HG03196 (cell line): Measurements from ENCODE around the gene RMP24.

Experiments used
- ATAC-seq: cut with Tn5 transposase; IDR thresholded peaks from one replicate; pipeline ENCODE4 v1.9.1; 2021; ENCODE audit not compliant: unreplicated experiment

The RMP24 gene

DNA sequence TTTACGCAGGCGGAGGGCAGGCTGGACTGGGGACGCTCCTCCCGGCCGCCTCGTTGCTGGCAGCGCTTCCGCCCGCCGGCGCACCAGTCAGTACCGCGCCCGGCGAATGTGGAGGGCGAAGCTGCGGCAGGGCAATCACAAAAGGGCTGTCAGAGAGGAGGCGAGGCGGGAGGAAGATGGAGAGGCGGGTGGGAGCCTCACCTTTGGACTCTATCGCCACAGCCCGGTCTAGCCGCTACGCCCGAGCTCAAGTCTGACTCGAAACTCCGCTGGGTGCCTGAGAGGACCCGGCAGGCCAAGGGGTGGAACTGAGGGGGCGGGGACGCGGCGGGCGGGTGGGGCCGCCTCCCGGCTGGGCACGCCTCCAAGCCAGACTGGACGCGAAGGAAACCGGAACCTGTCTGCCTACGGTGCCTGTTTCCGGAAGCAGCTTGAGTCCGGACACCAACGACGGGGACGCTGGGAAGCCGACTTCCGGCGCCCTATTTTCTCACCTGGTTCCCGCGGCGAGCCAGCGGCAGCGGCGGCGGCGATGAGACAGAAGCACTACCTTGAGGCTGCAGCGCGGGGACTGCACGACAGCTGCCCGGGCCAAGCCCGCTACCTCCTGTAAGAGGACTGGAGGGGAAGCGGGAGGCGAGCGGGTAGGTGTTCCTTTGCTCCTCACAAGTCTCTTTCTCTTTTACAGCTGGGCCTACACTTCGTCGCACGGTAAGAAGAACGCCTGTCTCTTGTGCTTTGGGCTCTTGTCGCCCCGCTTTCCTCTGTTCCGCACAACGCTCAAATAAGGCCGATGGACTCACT, at the start of gene RMP24:
Gene RMP24 (plus strand): TSS at position 483 of the 804 bp plus-strand sequence.
- peak; percentile 88 for ATAC-seq

DNA sequence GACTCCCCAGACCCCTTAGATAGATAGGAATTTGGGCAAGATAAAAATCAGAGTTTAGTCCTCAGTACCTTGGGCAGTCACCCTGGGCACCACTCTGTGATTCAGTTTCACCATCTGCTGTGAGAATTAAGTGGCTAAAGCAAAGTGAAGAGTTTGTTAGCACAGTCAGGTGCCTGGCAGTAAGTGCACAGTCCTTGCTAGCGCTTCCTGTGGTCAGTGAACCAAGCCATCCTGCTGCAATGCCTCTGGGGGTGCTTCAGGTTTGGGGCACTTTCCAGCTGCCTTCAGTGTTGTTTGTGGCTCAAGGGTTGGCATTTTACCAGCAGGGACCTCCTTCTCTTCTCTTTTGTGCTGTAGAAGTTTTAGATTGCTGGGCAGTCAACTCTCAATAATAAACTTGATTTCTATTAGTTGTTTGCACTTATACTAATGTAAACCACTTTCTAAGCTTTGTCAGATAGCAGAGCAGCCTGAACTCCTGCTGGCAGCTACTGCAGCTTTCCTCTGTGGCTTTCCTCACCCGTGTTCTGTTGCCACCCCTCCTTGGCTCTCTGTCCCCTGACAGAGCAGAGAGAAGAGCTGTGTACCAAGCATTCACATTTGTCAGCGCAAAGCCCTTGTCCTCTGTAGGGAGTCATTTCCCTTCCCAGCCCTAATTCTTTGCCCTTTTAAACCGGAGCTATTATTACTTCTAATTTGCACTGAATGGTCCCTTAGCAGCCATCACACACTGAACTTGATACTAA, 48.4 kb upstream of the RMP24 start:
- no peak for ATAC-seq

DNA sequence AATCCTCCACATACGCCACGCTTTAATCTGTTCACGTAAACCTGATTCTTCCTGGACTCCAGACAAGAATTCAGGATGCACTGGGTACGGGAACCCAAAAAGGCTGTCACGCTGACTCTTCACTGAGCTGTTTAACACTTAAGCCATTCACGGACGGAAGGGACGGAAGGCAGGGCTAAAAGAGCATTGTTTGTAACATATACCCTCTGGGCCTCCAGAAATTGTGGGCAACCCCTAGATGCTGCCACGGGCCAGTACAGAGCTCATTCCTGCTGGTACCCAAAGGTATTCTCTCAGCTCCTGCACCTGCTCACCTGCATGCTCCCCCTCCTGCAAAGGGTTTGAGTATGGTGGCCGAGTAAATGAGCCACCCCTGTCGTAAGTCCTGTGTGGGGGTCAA, 45.6 kb upstream of the RMP24 start:
- ATAC-seq, result no peak

DNA sequence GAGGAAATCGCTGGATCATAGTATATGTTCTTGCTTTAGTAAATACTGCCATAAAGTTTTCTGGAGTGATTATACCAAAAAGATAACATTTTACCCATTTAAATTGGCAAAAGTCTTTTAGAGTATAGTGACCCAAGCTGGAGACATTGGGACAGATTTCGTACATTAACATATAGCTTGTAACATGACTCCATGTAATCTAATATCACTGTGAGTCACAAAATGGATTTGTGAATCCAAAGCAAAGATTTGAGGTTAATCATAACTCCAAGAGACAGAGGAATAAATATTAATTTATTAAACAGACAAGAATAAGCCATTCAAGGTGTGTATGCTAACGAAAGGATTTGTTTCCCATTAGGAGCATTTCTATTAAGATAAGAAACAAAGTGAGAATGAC, 45.0 kb upstream of the RMP24 start:
- ATAC-seq, result no peak

DNA sequence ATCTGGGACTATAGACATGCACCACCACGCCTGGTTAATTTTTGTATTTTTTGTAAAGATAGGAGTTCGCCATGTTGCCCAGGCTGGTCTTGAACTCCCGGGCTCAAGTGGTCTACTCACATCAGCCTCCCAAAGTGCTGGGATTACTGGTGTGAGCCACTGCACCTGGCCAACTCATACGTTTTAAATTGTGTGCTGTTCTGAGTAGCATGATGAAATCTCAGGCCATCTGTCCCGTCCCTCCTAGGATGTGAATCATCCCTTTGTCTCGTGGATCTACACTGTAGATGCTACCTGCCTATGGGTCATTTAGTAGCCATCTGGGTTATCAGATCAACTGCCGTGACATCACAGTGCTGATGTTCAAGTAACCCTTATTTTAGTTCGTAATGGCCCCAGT, 38.5 kb upstream of the RMP24 start:
- ATAC-seq, result no peak

DNA sequence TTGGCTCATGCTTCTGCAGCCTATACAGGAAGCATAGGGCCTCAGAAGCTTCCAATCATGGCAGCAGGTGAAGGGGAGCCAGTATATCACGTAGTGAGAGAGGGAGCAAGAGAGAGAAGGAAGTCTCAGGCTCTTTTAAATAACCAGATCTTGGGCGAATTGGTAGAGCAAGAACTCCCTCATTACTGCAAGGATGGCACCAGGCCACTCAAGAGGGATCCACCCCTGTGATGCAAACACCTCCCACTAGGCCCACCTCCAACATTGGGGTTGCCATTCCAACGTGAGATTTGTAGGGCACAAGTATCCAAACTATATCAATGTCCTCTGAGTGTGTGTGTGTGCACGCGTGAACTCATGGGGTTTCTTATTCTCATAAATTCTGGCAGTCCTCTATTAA, 37.6 kb upstream of the RMP24 start:
- ATAC-seq, result no peak

DNA sequence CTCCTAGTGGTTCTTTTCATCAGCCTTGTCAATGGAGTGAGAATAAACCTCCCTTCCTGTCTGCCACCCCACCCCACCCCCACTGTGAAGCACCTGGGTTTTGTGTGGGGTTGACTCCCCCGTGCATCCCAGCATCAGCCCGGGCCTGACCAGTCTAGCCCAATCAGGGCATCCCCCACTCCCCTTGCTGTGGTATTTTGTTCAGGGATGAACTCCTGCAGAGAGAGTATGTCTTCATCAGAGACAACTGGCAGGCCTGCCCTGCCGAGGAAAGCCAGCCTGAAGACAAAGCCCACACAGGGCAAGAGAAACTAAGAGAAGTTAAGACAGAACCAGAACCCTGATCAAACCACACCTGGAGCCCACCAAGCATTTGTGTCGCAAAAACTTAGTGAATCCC, 36.7 kb upstream of the RMP24 start:
- ATAC-seq, result no peak

DNA sequence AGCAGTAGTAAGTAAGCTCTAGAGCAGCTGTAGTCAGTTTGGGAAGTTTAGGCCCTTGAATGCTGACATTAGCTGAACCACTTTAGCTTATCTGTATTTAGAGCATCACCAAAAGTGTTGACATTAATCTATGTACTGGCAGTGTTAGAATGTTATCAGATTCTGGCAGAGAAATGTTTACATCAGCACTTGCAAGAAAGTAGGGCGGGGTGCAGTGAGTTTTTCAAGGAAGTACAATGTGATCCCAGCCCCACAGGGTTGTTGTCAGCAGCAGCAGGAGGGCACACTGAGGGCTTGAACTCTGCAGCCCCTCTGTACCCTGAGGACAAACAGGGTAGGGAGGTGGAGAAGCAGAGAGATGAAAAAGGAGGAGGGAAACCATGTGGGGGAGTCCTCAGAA, 35.5 kb upstream of the RMP24 start:
- ATAC-seq, result no peak

DNA sequence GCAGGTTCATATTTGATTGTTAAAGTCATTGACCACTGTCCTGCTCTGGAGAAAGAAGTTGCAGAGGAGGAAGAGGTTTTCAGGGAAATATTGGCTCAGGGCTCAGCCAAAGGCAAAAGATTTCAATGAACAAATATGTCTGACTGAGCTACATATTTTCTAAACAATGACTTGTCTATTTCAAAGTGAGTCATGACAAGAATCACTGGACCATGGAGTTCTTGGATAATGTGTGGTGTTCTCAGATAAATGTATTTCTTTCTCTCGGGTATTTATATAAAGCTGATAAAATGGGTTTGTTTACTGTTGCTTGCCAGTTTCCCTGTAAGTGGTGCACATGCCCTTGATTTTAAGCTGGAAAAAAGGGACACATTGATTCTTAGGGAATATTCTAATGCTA, 34.3 kb upstream of the RMP24 start:
- ATAC-seq, result no peak

DNA sequence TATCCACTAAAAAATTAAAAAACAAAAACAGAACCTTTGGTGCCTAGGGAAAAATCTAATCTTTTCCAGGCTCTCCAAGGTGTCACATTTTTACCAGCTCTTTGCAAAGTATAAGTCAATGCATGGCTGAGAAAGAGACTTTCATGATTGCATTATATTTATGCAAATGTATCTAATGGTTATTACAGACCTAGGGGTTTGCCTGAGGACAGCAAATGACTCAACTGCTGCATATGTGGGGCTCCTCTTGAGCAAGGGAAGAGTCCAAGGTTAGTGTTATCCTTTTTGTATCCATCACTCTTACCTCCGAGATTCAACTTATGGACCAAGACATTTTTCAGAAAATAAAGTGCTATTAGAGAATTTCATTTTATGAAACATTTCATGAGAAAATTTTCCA, 33.9 kb upstream of the RMP24 start:
- ATAC-seq, result no peak

DNA sequence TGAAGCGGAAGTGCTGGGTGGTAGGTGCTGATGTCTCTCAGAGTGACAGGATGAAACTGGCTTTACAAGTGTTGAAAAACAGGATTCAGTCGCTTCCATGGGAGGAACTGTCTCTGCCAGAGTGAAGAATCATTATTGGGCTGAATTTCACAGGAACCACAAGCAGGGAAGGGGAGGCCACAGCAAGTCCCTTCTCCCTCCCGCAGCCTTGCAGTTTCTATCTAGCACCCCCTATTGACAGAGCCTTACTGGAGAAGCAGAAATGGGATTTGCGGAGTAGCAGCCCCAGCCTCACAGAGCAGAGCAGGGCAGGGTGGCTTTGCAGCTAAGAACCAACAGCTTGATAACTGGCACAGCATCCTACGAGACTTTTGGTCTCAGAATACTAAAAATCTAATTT, 33.3 kb upstream of the RMP24 start:
- no peak for ATAC-seq

DNA sequence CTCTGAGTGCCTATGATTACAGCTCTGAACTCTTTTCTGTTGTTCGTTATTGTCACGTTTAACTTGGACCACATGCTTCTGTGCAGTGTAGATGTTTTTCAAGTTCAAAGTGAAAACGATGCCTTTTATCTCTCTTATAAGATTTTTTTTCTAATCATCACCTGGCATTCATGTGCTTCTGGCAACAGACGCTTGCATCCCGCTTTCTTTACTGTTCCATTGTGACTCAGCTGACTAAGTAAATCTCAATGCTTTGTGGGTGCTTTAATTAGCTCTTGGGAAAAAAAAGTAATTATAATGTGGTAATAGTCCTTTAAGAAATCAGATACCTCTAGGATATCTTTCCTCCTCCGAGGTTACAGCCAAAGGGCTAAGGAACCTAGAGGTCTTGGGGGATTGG, 31.2 kb upstream of the RMP24 start:
- no peak for ATAC-seq

DNA sequence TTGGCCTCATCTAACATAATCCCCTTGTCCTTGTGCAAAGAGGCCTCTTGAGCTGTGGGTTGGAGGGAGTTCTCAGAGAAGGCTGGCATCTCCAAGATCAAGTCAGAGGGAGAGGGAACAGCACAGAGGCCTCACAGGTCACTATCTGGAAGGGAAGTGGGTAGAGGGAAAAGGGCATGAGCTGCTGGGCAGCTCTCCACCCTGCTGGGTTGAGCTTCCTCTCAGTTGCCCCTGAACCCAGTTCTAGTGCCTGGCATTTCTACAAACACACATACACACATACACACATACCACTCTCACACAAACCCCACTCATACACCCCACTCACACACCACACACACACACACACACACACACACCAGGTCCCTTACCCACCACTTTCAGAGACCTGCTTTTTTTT, 30.3 kb upstream of the RMP24 start:
- ATAC-seq, result no peak

DNA sequence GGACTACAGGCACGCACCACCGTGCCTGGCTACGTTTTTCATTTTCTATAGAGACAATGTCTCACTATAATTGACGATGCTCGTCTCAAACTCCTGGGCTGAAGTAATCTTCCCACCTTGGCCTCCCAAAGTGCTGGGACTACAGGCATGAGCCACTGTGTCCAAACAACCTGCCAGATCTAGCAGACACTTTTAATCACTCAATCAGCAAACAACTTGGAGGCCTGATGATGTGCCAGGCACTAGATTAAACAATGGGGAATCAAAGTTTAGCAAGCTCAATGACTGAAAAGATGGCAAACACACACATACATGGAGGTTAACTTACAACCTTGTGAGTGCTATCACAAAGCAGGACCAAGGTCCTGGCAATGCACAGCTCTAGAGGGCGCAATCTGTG, 29.8 kb upstream of the RMP24 start:
- no peak for ATAC-seq

DNA sequence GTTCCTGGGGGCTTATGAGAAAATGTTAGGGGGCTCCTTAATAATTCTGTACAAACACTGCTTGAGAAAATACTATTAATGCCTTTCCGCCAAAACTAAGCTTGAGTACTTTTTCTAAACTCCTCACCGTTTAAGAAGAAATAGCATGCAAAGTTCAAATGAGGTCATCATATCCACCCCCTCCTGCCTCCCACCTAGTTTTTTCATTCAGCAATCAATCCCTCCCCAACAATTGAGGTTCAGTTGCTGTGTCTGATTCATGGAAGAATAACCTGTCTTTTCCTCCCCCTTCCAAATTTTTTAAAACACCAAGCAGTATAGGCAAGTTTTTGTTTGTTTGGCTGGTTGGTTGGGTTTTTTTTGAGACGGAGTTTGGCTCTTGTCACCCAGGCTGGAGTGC, 24.4 kb upstream of the RMP24 start:
- no peak for ATAC-seq

DNA sequence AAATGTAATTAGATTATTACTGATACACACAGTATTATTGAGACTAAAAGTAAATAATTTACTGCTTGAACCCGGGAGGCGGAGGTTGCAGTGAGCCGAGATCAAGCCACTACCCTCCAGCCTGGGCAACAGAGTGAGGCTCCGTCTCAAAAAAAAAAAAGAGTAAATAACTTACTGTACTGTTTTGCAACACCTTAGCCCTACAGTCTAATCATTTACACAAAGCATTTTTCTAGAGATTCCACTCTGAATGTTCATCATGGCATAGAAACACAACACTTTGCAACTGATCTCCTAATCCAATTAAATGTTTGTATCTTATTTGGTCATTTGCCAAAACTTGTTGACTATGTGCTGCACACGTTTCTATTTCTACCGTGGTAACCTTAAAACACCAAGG, 23.4 kb upstream of the RMP24 start:
- ATAC-seq, result no peak

DNA sequence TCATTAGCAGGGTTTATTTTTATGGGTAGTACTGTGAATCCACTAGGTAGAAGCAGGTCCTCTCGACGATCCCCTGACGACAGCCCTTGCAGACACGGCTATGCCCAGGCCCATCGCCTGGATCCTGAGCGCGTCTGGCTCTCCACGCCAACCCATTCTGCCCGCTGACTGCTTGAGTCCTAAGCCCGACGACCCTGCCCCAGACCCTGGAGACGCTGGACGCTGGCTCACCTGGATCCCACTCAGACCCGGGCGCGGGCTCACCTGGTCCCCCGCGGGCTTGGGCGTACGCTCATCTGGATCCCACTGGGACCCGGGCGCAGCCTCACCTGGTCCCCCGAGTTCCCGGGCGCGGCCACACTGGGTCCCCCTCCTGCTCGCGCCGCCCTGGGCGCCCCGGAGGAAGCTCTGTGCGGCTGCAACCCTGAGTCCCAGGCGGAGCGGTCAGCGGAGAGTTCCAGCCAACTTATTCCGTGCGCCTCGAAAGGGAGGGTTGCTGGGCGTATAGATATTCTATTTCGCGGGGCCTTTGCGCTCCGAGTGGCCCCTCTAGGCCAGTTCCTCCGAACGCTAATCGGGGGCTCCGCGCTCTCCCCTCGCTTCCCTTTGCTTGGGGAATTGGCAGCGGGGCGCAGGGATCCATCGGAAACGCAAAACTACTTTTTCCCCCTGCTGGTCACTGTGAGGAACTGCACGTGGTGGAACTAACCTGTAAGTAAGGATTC, 22.4 kb upstream of the RMP24 start:
- ATAC-seq, result peak; percentile 64

DNA sequence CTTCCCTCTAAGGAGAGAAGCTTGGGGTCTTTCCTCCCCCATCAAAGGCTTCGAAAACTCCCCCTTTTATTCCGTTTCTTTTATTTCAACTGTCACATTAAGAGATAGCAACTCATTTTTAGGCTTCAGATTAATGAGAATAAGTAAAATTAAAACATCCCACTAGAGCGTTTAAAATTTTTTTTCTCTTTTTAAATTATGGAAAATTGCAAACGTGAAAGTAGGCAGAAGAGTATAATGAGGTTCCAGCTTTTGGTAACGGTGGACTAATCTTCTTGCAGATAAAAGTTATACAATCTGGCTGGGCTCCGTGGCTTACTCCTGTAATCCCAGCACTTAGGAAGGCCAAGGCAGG, 21.9 kb upstream of the RMP24 start:
- ATAC-seq, result no peak

DNA sequence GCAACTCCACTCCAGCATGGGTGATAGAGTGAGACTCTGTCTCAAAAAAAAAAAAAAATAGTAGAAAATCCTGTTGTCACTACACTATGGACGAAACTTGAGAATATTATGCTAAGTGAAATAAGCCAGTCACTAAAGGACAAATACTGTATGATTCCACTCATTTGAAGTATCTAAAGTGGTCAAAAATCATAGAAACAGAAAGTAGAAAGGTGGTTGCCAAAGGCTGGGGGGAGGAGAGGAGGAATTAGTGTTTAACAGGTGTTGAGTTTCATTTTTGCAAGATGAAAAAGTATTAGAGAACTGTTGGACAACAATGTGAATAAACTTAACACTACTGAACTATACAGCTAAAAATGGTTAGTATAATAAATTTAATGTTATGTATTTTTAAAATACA, 18.8 kb upstream of the RMP24 start:
- peak; percentile 47 for ATAC-seq

DNA sequence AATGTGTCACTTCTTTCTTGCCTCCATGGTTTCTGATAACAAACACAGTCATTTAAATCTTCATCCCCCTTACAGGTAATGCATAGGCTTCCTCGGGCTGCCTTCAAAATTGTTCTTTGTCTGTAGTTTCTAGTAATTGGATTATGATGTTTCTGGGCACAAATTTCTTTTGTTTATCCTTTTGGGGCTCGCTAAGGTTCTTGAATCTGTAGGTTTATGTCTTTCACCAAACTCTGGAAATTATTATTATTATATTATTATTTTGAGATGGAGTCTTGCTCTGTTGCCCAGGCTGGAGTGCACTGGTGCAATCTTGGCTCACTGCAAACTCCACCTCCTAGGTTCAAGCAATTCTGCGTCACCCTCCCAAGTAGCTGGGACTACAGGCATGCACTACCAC, 16.3 kb upstream of the RMP24 start:
- ATAC-seq, result no peak

DNA sequence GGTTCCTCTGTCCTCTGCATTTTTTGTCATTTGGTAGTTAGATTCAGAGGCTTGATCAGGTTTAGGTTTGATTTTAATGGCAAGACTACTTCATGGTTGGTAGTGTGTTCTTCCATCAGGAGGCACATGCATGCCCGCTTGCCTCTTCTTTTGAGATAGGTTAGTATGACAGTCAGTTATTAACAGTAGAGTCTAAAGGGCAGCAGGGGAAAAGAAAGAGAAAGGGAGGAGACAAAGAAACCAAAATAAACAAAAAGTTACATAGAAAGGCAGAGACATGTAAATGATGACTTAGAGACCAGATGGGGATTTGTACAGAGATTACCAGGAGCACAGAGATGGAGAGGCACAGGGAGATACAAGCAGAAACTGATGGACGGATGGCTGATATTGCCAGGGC, 10.2 kb upstream of the RMP24 start:
- ATAC-seq, result no peak

DNA sequence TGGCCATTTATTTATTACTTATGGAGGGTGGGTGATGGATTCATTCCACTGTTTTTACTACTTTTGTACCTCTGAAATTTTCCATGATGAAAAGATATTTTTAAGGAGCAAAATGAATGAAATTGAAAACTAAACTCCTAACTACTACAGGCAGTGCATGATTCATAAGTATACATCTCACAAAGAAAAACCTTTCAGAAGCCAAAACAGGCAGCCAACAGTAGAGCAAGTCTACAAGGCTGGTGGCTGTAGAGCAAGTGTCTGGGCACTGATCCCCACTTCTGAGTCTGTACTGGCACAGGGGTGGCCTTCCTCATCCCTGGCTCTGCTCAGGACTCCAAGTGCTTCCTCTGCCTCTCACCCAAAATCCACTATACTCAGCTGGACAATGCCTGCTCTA, 8.2 kb upstream of the RMP24 start:
- ATAC-seq, result no peak
